ENCODE data around the gene ITGAE.

The ITGAE gene

GRCh38 chr17:3817851-3818605 lies 17.0 kb upstream of the ITGAE start:
- DNase-seq (ENCODE audit: low read depth): no peak

GRCh38 chr17:3815925-3816324 lies 14.9 kb upstream of the ITGAE start:
- DNase-seq (ENCODE audit: low read depth): no peak

GRCh38 chr17:3815122-3815521 lies 14.1 kb upstream of the ITGAE start:
- DNase-seq (ENCODE audit: low read depth): no peak

GRCh38 chr17:3814361-3814760 lies 13.4 kb upstream of the ITGAE start:
- no peak for DNase-seq (ENCODE audit: low read depth)

- no peak for DNase-seq (ENCODE audit: low read depth)
Measured at GRCh38 chr17:3813171-3813570, 12.2 kb upstream of the ITGAE start.

- DNase-seq (ENCODE audit: low read depth): no peak
Measured at GRCh38 chr17:3812771-3813170, 11.8 kb upstream of the ITGAE start.

GRCh38 chr17:3812284-3812683 lies 11.3 kb upstream of the ITGAE start:
- no peak for DNase-seq (ENCODE audit: low read depth)

GRCh38 chr17:3810019-3810418 lies 9.0 kb upstream of the ITGAE start:
- no peak for DNase-seq (ENCODE audit: low read depth)

- DNase-seq (ENCODE audit: low read depth): no peak
Measured at GRCh38 chr17:3809135-3809534, 8.1 kb upstream of the ITGAE start.

GRCh38 chr17:3808701-3809100 lies 7.7 kb upstream of the ITGAE start:
- no peak for DNase-seq (ENCODE audit: low read depth)

- no peak for DNase-seq (ENCODE audit: low read depth)
Measured at GRCh38 chr17:3805581-3805980, 4.6 kb upstream of the ITGAE start.

GRCh38 chr17:3804503-3804931 lies 3.5 kb upstream of the ITGAE start:
- no peak for DNase-seq (ENCODE audit: low read depth)

GRCh38 chr17:3803308-3803640 lies 2.3 kb upstream of the ITGAE start:
- no peak for DNase-seq (ENCODE audit: low read depth)

GRCh38 chr17:3802461-3803307 lies 1.7 kb upstream of the ITGAE start:
- DNase-seq (ENCODE audit: low read depth): no peak

GRCh38 chr17:3801792-3802191 lies 804 bp upstream of the ITGAE start:
- DNase-seq (ENCODE audit: low read depth): no peak

- no peak for DNase-seq (ENCODE audit: low read depth)
Measured at GRCh38 chr17:3801347-3801746, 359 bp upstream of the ITGAE start.

GRCh38 chr17:3799181-3799945 lies 1.6 kb downstream of the ITGAE start:
- no peak for DNase-seq (ENCODE audit: low read depth)

- DNase-seq (ENCODE audit: low read depth): no peak
Measured at GRCh38 chr17:3798273-3799180, 2.5 kb downstream of the ITGAE start.

GRCh38 chr17:3796822-3797170 lies 4.2 kb downstream of the ITGAE start:
- no peak for DNase-seq (ENCODE audit: low read depth)

- DNase-seq (ENCODE audit: low read depth): peak; percentile 49
Measured at GRCh38 chr17:3796110-3796821, 4.7 kb downstream of the ITGAE start.
